22Rv1 (cell line): ENCODE measurements around the gene RPS6KC1.

Experiments
- CTCF ChIP-seq: fragments of 450-650 bp; IDR thresholded peaks from 2 replicates; pipeline ENCODE4 v1.5.1; 2017; ENCODE audit warnings: mild to moderate bottlenecking
- ZFX ChIP-seq: fragments of 450-650 bp; IDR thresholded peaks from 2 replicates; pipeline ENCODE4 v1.6.1; 2017; ENCODE audit warnings: antibody characterized with exemption, borderline replicate concordance

GRCh38 chr1:213227458-213227857, 176.4 kb downstream of the RPS6KC1 start:
- TF ChIP-seq CTCF (no peak), ZFX (no peak)
